GM18511 (cell line): ENCODE data around the gene ATP12A.

ENCODE experiments used
- ATAC-seq: cut with Tn5 transposase; IDR thresholded peaks from one replicate; pipeline ENCODE4 v1.9.1; 2021; ENCODE audit warnings: mild to moderate bottlenecking, moderate library complexity; ENCODE audit not compliant: unreplicated experiment

Gene ATP12A

GRCh38 chr13:24725379-24725778 is 45.2 kb downstream of the ATP12A start:
- ATAC-seq: no peak

GRCh38 chr13:24727731-24728601 is 47.8 kb downstream of the ATP12A start:
- peak; percentile 84 for ATAC-seq

GRCh38 chr13:24730873-24731567 is 50.8 kb downstream of the ATP12A start:
- peak; percentile 79 for ATAC-seq

GRCh38 chr13:24734950-24735349 is 54.7 kb downstream of the ATP12A start:
- ATAC-seq: no peak

- no peak for ATAC-seq
These were observed 56.8 kb downstream of the ATP12A start for GRCh38 chr13:24737042-24737441.

GRCh38 chr13:24738366-24738847 is 58.2 kb downstream of the ATP12A start:
- no peak for ATAC-seq

- ATAC-seq: no peak
These were observed 60.0 kb downstream of the ATP12A start for GRCh38 chr13:24740014-24740890.

- ATAC-seq: no peak
These were observed 60.9 kb downstream of the ATP12A start for GRCh38 chr13:24741016-24741662.

- ATAC-seq: no peak
These were observed 61.6 kb downstream of the ATP12A start for GRCh38 chr13:24741791-24742190.

GRCh38 chr13:24742294-24742693 is 62.1 kb downstream of the ATP12A start:
- no peak for ATAC-seq

GRCh38 chr13:24742977-24743376 is 62.8 kb downstream of the ATP12A start:
- ATAC-seq: no peak

- ATAC-seq: no peak
These were observed 64.0 kb downstream of the ATP12A start for GRCh38 chr13:24744247-24744646.

GRCh38 chr13:24745516-24745860 is 65.3 kb downstream of the ATP12A start:
- no peak for ATAC-seq

GRCh38 chr13:24745861-24746617 is 65.8 kb downstream of the ATP12A start:
- ATAC-seq: no peak

- no peak for ATAC-seq
These were observed 66.5 kb downstream of the ATP12A start for GRCh38 chr13:24746618-24747247.

GRCh38 chr13:24747248-24748060 is 67.2 kb downstream of the ATP12A start:
- no peak for ATAC-seq

- ATAC-seq: no peak
These were observed 67.8 kb downstream of the ATP12A start for GRCh38 chr13:24748061-24748400.

GRCh38 chr13:24759197-24759596 is 79.0 kb downstream of the ATP12A start:
- no peak for ATAC-seq
